ENCODE results near the gene RPL18A.

RPL18A gene

DNA sequence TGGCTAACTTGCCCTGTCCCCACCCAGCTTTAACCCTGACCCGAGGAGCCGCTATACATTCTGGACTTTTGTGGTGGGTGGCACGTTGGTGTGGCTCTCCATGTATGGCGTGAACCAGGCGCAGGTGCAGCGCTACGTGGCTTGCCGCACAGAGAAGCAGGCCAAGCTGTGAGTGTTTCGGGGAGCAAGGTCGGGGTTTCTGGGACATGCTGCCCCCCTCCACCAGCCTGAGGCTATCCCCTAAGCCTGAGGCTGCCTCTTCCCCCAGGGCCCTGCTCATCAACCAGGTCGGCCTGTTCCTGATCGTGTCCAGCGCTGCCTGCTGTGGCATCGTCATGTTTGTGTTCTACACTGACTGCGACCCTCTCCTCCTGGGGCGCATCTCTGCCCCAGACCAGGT lies 18.0 kb downstream of the RPL18A start:
- Histone ChIP-seq H3K4me3 (ENCODE audit: low read length, poor library complexity, severe bottlenecking) (no peak overlapping the region), H3K4me2 (ENCODE audit: low read depth, low read length, poor library complexity, severe bottlenecking) (no peak overlapping the region), H3K9me2 (replicated peaks; ENCODE audit: low read depth, low read length) (no peaks in the 10 kb centered on the region), H3K4me1 (ENCODE audit: insufficient read depth, low read length, poor library complexity, severe bottlenecking) (no peaks in the 10 kb centered on the region), H3K36me3 (ENCODE audit: insufficient read depth, low read length) (no peaks in the 10 kb centered on the region), H3F3A (ENCODE audit: low read depth) (no peaks in the 10 kb centered on the region), H3K9me3 (ENCODE audit: insufficient read depth, low read depth, low read length) (no peaks in the 10 kb centered on the region), H3K9ac (ENCODE audit: low read depth, low read length, poor library complexity, severe bottlenecking) (no peak overlapping the region), H2AFZ (ENCODE audit: low read length) (no peak overlapping the region), H3K27me3 (ENCODE audit: insufficient read depth, low read length, poor library complexity, severe bottlenecking) (no peaks in the 10 kb centered on the region), H3K79me2 (ENCODE audit: insufficient read depth, low read length) (no peaks in the 10 kb centered on the region), H4K20me1 (ENCODE audit: insufficient read depth, low read length, poor library complexity, severe bottlenecking) (no peaks in the 10 kb centered on the region)
- TF ChIP-seq CTCF (conservative IDR thresholded peaks at IDR 0.05; ENCODE audit: low read length), result no peak
- TF ChIP-seq EZH2phosphoT487 (IDR thresholded peaks at IDR 0.05; ENCODE audit: borderline replicate concordance), result no peak

GRCh38 chr19:17879466-17879865 lies 19.8 kb downstream of the RPL18A start:
- H3K27me3 ChIP-seq (ENCODE audit: insufficient read depth, low read length, poor library complexity, severe bottlenecking), result no peaks in the 10 kb centered on the region
- no peaks in the 10 kb centered on the region for H3K79me2 ChIP-seq (ENCODE audit: insufficient read depth, low read length)
- no peaks in the 10 kb centered on the region for H3K36me3 ChIP-seq (ENCODE audit: insufficient read depth, low read length)
- no peaks in the 10 kb centered on the region for H3F3A ChIP-seq (ENCODE audit: low read depth)
- H3K4me1 ChIP-seq (ENCODE audit: insufficient read depth, low read length, poor library complexity, severe bottlenecking), result no peaks in the 10 kb centered on the region
- H3K9me3 ChIP-seq (ENCODE audit: insufficient read depth, low read depth, low read length), result no peaks in the 10 kb centered on the region
- H3K4me2 ChIP-seq (ENCODE audit: low read depth, low read length, poor library complexity, severe bottlenecking), result no peak overlapping the region
- no peak overlapping the region for H2AFZ ChIP-seq (ENCODE audit: low read length)
- H3K9me2 ChIP-seq (replicated peaks; ENCODE audit: low read depth, low read length), result no peaks in the 10 kb centered on the region
- no peaks in the 10 kb centered on the region for H4K20me1 ChIP-seq (ENCODE audit: insufficient read depth, low read length, poor library complexity, severe bottlenecking)
- TF ChIP-seq CTCF (conservative IDR thresholded peaks at IDR 0.05; ENCODE audit: low read length) (no peak), EZH2phosphoT487 (IDR thresholded peaks at IDR 0.05; ENCODE audit: borderline replicate concordance) (no peak)
- H3K9ac ChIP-seq (ENCODE audit: low read depth, low read length, poor library complexity, severe bottlenecking), result no peak overlapping the region
- no peak overlapping the region for H3K4me3 ChIP-seq (ENCODE audit: low read length, poor library complexity, severe bottlenecking)

DNA sequence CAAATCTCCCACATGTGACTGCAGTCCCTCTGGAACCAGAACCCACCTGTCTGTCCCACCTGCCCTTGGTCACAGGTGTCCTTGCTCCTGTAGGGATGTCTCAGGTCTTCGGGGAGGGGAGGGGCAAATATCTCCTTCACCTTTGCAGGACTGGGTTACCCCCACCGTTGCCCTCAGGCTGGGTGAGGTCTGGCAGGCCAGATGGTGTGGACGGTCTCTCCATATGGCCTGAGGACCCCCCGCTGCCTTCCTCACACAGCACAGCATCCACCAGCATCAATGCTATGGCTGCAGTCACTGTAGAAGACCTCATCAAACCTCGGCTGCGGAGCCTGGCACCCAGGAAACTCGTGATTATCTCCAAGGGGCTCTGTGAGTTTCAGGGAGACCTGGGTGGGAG lies 22.0 kb downstream of the RPL18A start:
- no peak for TF ChIP-seq EZH2phosphoT487 (IDR thresholded peaks at IDR 0.05; ENCODE audit: borderline replicate concordance)
- H3K4me2 ChIP-seq (ENCODE audit: low read depth, low read length, poor library complexity, severe bottlenecking), result no peak overlapping the region

DNA sequence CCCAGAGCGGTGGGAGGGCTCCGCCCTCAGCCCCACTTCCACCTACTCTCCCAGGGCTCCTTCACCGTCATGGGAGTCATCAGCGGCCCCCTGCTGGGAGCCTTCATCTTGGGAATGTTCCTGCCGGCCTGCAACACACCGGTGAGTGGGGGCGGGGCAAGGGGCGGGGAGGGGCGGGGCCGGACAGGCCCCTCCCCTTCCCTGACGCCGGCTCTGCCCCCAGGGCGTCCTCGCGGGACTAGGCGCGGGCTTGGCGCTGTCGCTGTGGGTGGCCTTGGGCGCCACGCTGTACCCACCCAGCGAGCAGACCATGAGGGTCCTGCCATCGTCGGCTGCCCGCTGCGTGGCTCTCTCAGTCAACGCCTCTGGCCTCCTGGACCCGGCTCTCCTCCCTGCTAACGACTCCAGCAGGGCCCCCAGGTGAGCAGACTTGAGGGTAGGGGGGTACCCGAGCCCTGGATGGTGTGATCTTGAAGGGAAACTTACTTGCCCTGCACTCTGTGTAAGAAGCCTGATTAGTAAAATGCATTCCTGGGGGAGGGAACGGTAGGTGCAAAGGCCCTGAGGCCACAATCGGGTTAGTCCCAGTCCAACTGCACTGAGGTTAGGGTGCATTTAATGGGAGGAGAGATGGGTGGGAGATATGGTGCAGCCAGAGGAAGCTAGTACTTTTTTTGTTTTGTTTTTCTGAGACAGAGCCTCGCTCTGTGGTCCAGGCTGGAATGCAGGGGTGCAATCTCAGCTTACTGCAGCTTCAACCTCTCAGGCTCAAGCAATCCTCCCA lies 24.1 kb downstream of the RPL18A start:
- no peak overlapping the region for H3K4me2 ChIP-seq (ENCODE audit: low read depth, low read length, poor library complexity, severe bottlenecking)
- no peaks in the 10 kb centered on the region for H3K36me3 ChIP-seq (ENCODE audit: insufficient read depth, low read length)
- no peak overlapping the region for H3K9ac ChIP-seq (ENCODE audit: low read depth, low read length, poor library complexity, severe bottlenecking)
- H3K79me2 ChIP-seq (ENCODE audit: insufficient read depth, low read length), result no peaks in the 10 kb centered on the region
- no peaks in the 10 kb centered on the region for H3F3A ChIP-seq (ENCODE audit: low read depth)
- H3K9me3 ChIP-seq (ENCODE audit: insufficient read depth, low read depth, low read length), result no peaks in the 10 kb centered on the region
- no peaks in the 10 kb centered on the region for H3K4me1 ChIP-seq (ENCODE audit: insufficient read depth, low read length, poor library complexity, severe bottlenecking)
- no peak overlapping the region for H3K4me3 ChIP-seq (ENCODE audit: low read length, poor library complexity, severe bottlenecking)
- TF ChIP-seq CTCF (conservative IDR thresholded peaks at IDR 0.05; ENCODE audit: low read length) (no peak), EZH2phosphoT487 (IDR thresholded peaks at IDR 0.05; ENCODE audit: borderline replicate concordance) (no peak)
- H3K27me3 ChIP-seq (ENCODE audit: insufficient read depth, low read length, poor library complexity, severe bottlenecking), result no peaks in the 10 kb centered on the region
- H3K9me2 ChIP-seq (replicated peaks; ENCODE audit: low read depth, low read length), result no peaks in the 10 kb centered on the region
- no peaks in the 10 kb centered on the region for H4K20me1 ChIP-seq (ENCODE audit: insufficient read depth, low read length, poor library complexity, severe bottlenecking)
- no peak overlapping the region for H2AFZ ChIP-seq (ENCODE audit: low read length)

More for the DNA sequence above, 22.0 kb downstream of the RPL18A start:
- Histone ChIP-seq H4K20me1 (ENCODE audit: insufficient read depth, low read length, poor library complexity, severe bottlenecking) (no peaks in the 10 kb centered on the region), H3K9me3 (ENCODE audit: insufficient read depth, low read depth, low read length) (no peaks in the 10 kb centered on the region), H2AFZ (ENCODE audit: low read length) (no peak overlapping the region), H3F3A (ENCODE audit: low read depth) (no peaks in the 10 kb centered on the region), H3K9me2 (replicated peaks; ENCODE audit: low read depth, low read length) (no peaks in the 10 kb centered on the region), H3K9ac (ENCODE audit: low read depth, low read length, poor library complexity, severe bottlenecking) (no peak overlapping the region), H3K4me3 (ENCODE audit: low read length, poor library complexity, severe bottlenecking) (no peak overlapping the region), H3K79me2 (ENCODE audit: insufficient read depth, low read length) (no peaks in the 10 kb centered on the region), H3K27me3 (ENCODE audit: insufficient read depth, low read length, poor library complexity, severe bottlenecking) (no peaks in the 10 kb centered on the region), H3K4me1 (ENCODE audit: insufficient read depth, low read length, poor library complexity, severe bottlenecking) (no peaks in the 10 kb centered on the region), H3K36me3 (ENCODE audit: insufficient read depth, low read length) (no peaks in the 10 kb centered on the region)
